NCI-H1694 (cell line): ENCODE measurements around the gene GAS6.
"Not testable (repeated sequence)": the region's sequence is repeated elsewhere in the genome, so short reads cannot be mapped to it uniquely, and the experiment has no call there.

Experiments used
- DNase-seq: peaks from one replicate; lab custom pipeline; 2025; lab: John Stamatoyannopoulos, UW

The GAS6 gene

DNA sequence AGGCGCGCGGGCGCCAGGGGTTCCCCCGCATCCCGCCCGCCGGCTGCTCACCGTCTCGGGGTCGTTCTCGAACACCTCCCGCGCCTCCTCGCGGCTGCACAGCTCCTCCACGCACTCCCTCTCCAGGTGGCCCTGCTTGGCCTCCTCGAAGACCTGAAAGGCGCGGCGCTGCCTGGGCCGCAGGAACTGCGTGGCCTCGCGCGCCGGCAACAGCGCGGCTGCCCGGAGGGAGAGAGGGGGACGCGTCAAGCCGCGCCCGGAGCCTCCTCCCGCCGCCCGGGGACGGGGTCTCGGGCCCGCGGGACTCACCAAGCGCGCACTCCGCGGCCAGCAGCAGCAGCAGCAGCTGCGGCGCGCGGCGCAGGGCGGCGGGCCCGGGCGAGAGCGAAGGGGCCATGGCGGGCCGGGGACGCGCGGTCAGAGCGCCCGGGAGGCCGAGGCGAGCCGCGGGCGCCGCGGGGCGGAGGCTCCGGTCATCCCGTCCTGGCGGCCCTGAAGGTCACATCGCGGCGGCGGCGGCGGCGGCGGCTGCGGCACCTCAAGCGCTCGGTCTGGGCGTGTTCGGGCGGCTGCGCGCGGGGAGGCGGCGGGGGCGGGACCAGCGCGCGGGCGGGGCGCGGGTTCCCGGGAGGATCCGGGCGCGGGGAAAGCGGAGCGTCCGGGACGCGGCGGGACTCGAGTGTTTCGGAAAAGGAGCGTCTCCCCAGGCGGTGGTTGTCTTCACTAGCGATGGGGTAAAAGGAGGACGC, at the start of gene GAS6:
Gene GAS6 (minus strand): TSS at position 553 of the 749 bp plus-strand sequence. CDS start 156 bp downstream, at position 397.
- DNase-seq: no peak

DNA sequence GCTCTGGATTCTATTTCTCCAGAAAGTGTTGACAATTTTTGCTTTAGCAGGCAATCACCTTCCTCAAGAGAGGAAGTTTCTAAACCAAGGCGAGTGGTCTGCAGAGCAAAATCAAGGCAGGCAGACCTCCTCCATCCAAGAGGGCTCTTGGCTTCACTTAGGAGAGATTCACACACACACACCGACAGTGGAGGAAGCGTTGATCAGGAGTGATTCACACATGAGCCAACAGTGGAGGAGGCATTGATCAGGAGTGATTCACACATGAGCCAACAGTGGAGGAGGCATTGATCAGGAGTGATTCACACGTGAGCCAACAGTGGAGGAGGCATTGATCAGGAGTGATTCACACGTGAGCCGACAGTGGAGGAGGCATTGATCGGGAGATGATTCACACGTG, 49.5 kb upstream of the GAS6 start:
- DNase-seq: not testable (repeated sequence)

DNA sequence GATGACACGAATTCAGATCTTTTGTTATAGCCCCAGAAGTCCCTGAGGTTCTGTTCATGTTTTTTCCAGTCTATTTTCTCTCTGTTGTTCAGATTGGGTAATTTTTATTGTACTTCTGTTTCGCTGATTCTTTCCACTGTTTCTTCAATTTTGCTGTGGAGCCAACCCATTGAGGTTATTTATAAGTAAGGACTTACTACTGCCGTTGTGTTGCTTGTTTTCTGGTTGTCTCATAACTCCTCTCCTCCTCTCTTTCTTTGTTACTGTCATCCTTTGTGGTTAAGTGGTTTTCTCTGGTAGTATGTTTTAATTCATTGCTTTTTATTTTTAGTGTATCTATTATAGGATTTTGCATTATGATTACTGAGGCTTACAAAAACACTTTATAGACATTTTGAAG, 48.7 kb upstream of the GAS6 start:
- no peak for DNase-seq

DNA sequence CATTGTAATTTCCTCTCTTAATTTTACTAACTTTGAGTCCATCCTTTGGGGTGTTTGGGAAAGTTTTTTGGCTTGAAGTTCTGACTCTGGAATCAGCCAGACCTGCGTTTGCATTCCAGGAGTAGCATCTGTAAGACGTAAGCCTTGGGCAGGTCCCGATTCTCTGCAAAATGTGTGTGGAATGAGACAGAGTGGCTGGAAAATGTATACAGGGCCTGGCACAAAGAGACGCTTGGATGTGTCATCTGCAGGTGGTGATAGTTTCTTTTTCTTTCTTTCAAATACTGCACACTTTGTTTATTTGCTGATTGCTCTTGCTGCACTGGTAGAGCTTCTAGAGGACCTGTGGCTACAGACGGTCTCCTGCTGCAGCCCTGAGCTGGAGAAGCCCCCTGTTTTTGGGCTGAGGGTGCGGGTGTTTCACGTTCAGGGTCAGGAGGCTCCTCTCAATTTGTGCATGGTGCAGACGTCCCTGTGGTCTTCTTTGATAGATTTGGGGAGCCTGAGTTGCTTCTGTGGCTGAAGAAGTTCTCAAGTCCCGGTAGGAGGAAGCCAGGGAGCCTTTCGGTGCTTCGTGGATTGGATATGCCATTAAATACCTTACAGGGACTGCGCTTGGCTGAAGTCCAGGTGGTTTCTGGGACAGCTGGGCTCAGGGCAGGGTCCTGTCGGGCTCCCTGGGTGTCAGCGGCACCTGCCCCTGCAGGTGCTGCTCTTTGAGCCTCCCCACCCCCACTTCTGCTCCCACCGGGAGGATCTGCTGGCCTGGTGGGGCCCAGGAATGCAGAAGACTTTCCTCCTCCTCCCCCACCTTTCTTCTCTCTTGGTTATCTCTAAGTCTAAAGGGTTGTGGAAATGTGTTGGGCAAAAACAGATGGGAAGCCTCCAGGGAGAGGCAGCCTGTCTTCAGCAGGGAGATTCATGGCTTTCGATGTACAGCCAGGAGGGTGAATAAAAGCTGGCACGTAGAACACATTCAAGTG, 44.0 kb upstream of the GAS6 start:
- DNase-seq: peak; percentile 78

DNA sequence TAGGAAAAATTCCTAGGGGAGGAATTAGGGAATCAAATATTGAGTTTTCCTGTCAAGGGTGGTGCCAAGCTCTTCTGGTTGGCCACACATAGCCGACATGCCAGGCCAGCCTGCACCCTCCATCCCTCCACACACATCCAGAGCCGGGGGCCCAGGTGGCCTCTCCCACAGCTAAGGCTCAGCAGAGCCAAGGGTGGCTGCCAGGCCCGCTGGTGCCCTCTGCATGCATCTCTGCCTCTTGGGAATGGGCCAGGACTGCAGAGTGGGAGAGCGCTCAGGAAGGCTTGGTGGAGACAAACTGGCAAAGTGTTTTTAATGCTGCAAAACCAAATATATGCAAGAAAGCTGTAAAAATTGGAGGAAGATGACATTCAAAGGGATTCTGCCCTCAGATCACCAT, 42.7 kb upstream of the GAS6 start:
- peak; percentile 76 for DNase-seq

- no peak for DNase-seq
These were observed 42.1 kb upstream of the GAS6 start for GRCh38 chr13:113905942-113906341.

DNA sequence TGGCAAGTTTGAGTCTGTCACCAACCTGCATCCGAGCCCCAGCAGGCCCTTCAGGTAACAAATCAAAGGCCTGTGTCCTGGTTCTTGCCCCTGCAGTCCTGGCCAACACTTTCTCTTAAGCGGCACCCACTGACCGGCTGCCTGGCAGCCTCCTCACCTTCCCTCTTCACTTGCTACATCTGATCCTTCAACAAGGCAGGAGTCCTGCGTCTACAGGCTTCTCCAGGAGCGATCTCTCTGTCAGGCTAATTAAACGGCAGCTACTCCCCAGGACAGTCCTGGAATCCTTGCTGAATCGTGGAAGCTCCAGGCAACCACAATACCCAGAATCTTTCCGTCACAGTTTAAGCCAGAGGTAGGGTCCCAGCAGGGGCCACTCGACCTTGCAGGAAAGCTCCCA, 41.1 kb upstream of the GAS6 start:
- no peak for DNase-seq

- peak; percentile 11 for DNase-seq
These were observed 40.5 kb upstream of the GAS6 start for GRCh38 chr13:113904411-113904810.

DNA sequence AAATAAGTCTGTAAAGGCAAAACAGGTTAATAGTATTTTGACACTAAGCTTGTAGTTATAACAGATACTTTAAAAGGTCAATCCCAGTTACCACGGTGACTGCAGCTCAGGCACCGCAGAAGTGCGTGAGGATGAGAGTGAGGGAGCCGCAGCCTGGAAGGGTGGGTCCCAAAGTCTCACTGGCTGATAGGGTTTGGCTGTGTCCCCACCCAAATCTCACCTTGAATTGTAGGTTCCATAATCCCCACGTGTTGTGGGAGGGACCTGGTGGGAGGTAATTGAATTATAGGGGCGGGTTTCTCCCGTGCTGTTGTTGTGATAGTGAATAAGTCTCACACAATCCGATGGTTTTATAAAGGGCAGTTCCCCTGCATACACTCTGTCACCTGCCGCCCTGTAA, 40.0 kb upstream of the GAS6 start:
- no peak for DNase-seq

DNA sequence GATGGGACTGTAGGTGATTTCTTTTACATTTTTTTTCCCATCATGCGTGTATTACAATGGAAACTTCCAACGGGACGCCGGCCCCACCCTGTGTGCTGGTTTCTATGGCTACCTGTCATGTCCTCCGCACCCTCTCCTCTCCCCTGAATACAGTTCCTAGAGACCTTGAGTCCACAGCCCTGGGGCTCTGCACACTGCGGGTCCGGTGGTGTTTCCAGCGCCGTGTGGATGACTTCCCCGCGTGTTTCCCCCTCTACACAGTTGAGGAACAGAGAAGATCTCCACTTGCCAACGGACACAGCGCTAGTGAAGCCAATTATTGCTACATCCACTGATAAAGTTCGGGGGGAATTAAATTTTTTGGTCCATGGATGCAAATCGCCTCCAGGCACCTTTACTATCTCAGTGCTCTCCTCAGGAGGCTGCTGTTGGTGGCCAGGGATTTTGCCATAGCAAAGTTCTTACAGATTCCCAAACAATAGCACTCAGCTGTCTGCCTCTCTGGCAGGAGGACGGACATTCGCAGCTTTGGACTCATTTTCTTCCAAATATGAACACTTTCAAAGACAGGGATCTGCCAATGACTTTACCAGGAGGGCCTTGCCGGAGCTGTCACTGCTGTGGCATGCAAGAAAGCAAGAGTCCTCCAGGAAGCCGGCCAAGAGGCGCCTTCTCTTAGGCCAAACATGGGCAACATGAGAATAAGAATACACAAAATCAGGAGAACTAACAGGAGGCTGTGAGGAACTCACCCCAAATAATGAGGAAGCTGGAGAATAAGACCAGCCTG, 39.3 kb upstream of the GAS6 start:
- DNase-seq: no peak

- DNase-seq: no peak
These were observed 38.6 kb upstream of the GAS6 start for GRCh38 chr13:113902481-113902880.

- DNase-seq: no peak
These were observed 37.8 kb upstream of the GAS6 start for GRCh38 chr13:113901642-113902041.

DNA sequence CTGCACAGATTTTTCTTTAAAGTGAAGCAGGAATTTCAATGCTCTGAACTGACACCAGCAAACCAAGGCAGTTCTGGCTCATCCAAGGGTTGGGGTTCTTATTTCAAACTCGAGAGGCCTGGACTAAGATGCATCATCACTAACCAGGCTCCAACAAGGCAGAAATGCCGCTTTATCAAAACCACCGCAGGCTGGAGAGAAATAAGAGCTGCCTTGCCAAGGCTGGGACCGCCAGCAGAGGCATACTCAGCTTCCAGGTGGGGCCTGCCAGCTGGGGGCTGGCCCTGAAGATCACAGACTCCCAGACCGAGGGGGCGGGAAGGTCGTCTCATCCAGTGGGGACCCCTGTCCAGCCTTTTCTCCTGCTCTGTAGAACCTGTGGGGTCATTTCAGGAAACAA, 37.4 kb upstream of the GAS6 start:
- DNase-seq: no peak

- no peak for DNase-seq
These were observed 36.8 kb upstream of the GAS6 start for GRCh38 chr13:113900646-113901045.

GRCh38 chr13:113898391-113898790, 34.5 kb upstream of the GAS6 start:
- DNase-seq: no peak

GRCh38 chr13:113897966-113898365, 34.1 kb upstream of the GAS6 start:
- DNase-seq: no peak

GRCh38 chr13:113897161-113897560, 33.3 kb upstream of the GAS6 start:
- no peak for DNase-seq

- DNase-seq: no peak
These were observed 31.6 kb upstream of the GAS6 start for GRCh38 chr13:113895436-113895835.

GRCh38 chr13:113890774-113891480, 27.1 kb upstream of the GAS6 start:
- no peak for DNase-seq

DNA sequence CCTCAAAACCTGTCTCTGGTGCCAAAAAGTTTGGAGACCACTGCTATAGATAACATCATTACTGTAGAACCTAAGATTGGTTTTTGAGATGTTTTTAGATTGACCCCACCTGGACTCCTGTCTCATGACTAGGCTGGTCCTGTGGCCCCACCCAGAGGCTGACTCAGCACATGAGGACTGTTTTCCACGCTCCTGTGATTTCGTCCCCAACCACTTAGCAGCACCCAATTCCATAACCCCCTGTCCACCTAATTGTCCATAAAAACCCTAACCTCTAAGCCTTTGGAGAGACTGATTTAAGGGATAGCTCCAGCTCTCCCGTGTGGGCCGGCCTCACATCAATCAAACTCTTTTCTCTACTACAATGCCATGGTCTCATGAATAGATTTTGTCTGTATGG, 25.6 kb upstream of the GAS6 start:
- no peak for DNase-seq

GRCh38 chr13:113888701-113889330, 24.9 kb upstream of the GAS6 start:
- no peak for DNase-seq
